Measurements from ENCODE around the gene RGP1. TPM values are rescaled to one million over a fixed set of nuclear protein-coding genes. Genes with fewer than 3 reads are reported as not detected.

The RGP1 gene
- total RNA-seq, 2 experiments from 2014 or later = 13.5 to 27.1 TPM

DNA sequence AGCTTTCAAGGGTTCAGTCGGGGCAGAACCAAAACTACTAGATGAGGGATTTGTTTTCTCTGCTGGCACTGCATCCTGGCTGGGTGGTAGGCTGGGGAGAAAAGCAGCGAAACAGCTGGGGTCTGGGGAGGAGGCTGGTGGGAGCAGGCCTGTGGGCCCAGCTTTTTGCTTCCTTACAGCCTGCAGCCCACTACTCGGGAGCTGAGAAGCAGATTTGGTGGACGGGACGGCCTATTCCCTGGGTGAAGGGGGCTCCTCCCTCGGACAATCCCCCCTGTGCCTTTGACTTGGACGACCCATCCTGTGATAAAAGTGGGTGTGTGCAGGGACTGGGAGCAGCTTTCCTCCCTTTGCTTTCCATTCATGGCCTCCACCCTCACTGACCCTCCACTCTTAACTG lies 51.4 kb downstream of the RGP1 start:
- POLR2A ChIA-PET = no interaction called here
- DNase-seq (ENCODE audit: low spot score) = no peak

DNA sequence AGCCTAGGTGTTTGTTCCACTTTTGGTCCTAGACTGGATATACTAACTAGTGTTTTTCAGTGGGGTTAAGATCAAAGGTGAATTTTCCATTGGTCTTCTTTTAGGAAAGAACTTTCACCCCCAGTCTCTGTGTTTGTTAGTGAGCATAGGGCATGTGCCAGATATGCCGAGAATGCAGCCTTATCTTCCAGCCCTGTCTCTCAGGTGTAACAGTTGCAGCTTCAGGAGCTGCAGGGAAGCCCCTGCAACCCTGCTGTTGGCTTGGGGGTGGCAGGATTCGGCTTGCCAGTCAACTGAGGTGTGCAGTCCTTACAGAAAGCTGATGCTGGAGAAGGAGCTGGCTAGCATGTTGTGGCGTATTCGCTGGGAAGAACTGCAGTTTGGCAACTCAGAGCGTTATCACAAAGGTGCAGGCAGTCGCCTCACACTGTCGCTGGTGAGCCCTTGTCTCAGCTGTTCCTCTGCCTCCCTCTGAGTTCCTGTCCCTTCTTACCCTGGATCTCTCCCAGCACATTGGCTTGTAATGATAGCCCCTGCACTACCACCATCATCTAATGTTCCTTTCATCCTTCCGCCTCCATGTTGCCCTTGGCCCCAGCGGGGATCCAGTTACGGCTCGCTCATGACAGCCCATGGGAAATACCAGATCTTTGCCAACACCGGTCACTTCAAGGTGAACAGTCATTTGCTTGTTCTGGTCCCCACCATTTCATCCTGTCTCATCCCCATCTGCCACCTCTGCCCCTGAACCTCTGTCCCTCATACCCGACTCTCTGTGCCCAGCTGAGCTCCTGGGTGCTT lies 52.4 kb downstream of the RGP1 start:
- intact Hi-C loops (cut with micrococcal nuclease; ENCODE audit: unreplicated experiment) = no loop called here
- DNase-seq (ENCODE audit: low spot score) = no peak
- TF ChIP-seq, protein P1, sequence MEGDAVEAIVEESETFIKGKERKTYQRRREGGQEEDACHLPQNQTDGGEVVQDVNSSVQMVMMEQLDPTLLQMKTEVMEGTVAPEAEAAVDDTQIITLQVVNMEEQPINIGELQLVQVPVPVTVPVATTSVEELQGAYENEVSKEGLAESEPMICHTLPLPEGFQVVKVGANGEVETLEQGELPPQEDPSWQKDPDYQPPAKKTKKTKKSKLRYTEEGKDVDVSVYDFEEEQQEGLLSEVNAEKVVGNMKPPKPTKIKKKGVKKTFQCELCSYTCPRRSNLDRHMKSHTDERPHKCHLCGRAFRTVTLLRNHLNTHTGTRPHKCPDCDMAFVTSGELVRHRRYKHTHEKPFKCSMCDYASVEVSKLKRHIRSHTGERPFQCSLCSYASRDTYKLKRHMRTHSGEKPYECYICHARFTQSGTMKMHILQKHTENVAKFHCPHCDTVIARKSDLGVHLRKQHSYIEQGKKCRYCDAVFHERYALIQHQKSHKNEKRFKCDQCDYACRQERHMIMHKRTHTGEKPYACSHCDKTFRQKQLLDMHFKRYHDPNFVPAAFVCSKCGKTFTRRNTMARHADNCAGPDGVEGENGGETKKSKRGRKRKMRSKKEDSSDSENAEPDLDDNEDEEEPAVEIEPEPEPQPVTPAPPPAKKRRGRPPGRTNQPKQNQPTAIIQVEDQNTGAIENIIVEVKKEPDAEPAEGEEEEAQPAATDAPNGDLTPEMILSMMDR (conservative IDR thresholded peaks at IDR 0.05; ENCODE audit: low read length) = no peak
- no peak for TF ChIP-seq EZH2phosphoT487 (IDR thresholded peaks at IDR 0.05; ENCODE audit: borderline replicate concordance, low read depth, low read length)
- no peak overlapping the region for H3K4me2 ChIP-seq (ENCODE audit: low read length)
- no peaks in the 10 kb centered on the region for H3K9me2 ChIP-seq (ENCODE audit: insufficient read depth, low read length)
- no peak overlapping the region for H3K4me3 ChIP-seq (ENCODE audit: low read depth, low read length, poor library complexity, severe bottlenecking)
- CTCF ChIA-PET (ENCODE audit: unreplicated experiment) = no interaction called here
- no peaks in the 10 kb centered on the region for H3K4me1 ChIP-seq (ENCODE audit: insufficient read depth, low read length, poor library complexity, severe bottlenecking)
- peaks cover 9% of the 10 kb centered on the region; the same call in 1 of the 2 replicates for H3K36me3 ChIP-seq (ENCODE audit: insufficient read depth, low read length)
- BruUV-seq (replicated peaks) = no TSS peak
- POLR2A ChIA-PET = no interaction called here
- no peak overlapping the region for H2AFZ ChIP-seq (ENCODE audit: low read length)
- H3K27ac ChIP-seq (ENCODE audit: low read depth, low read length, poor library complexity, severe bottlenecking) = no peak overlapping the region
- no peaks in the 10 kb centered on the region for H3K9me3 ChIP-seq (ENCODE audit: low read length)
- H3K79me2 ChIP-seq (ENCODE audit: insufficient read depth, low read depth, low read length) = no peaks in the 10 kb centered on the region
- H4K20me1 ChIP-seq (ENCODE audit: insufficient read depth, low read length) = no peaks in the 10 kb centered on the region

More for the DNA sequence above, 51.4 kb downstream of the RGP1 start:
- TF ChIP-seq EZH2phosphoT487 (IDR thresholded peaks at IDR 0.05; ENCODE audit: borderline replicate concordance, low read depth, low read length) = no peak
- TF ChIP-seq, protein P1 (conservative IDR thresholded peaks at IDR 0.05; ENCODE audit: low read length) = no peak
- no peaks in the 10 kb centered on the region for H3K4me1 ChIP-seq (ENCODE audit: insufficient read depth, low read length, poor library complexity, severe bottlenecking)
- H4K20me1 ChIP-seq (ENCODE audit: insufficient read depth, low read length) = no peaks in the 10 kb centered on the region
- H3K27ac ChIP-seq (ENCODE audit: low read depth, low read length, poor library complexity, severe bottlenecking) = no peak overlapping the region
- BruUV-seq (replicated peaks) = no TSS peak
- H3K36me3 ChIP-seq (ENCODE audit: insufficient read depth, low read length) = peaks cover 1% of the 10 kb centered on the region; the same call in 1 of the 2 replicates
- H2AFZ ChIP-seq (ENCODE audit: low read length) = no peak overlapping the region
- H3K9me2 ChIP-seq (ENCODE audit: insufficient read depth, low read length) = no peaks in the 10 kb centered on the region
- no peak overlapping the region for H3K4me3 ChIP-seq (ENCODE audit: low read depth, low read length, poor library complexity, severe bottlenecking)
- intact Hi-C loops (cut with micrococcal nuclease; ENCODE audit: unreplicated experiment) = no loop called here
- H3K4me2 ChIP-seq (ENCODE audit: low read length) = no peak overlapping the region
- CTCF ChIA-PET (ENCODE audit: unreplicated experiment) = no interaction called here
- no peaks in the 10 kb centered on the region for H3K9me3 ChIP-seq (ENCODE audit: low read length)
- no peaks in the 10 kb centered on the region for H3K79me2 ChIP-seq (ENCODE audit: insufficient read depth, low read depth, low read length)

DNA sequence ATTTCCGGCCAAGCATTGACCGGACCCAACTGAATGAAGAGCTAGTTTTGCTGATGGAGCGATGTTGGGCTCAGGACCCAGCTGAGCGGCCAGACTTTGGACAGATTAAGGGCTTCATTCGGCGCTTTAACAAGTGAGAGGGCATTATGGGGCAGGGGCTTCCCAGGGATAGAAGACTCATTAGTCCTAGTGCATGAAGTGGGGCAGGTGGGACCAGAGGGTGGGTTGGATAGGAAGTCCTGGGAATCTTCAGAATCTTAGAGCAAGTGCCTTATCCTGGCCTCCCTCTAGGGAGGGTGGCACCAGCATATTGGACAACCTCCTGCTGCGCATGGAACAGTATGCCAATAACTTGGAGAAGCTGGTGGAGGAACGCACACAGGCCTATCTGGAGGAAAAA lies 57.0 kb downstream of the RGP1 start:
- peaks cover 9% of the 10 kb centered on the region; the same call in 1 of the 2 replicates for H3K36me3 ChIP-seq (ENCODE audit: insufficient read depth, low read length)

More for the DNA sequence above, 57.0 kb downstream of the RGP1 start:
- no peaks in the 10 kb centered on the region for H3K9me2 ChIP-seq (ENCODE audit: insufficient read depth, low read length)
- no peaks in the 10 kb centered on the region for H3K9me3 ChIP-seq (ENCODE audit: low read length)
- H3K4me3 ChIP-seq (ENCODE audit: low read depth, low read length, poor library complexity, severe bottlenecking) = no peak overlapping the region
- DNase-seq (ENCODE audit: low spot score) = no peak
- H3K4me1 ChIP-seq (ENCODE audit: insufficient read depth, low read length, poor library complexity, severe bottlenecking) = no peaks in the 10 kb centered on the region
- intact Hi-C loops (cut with micrococcal nuclease; ENCODE audit: unreplicated experiment) = no loop called here
- no peaks in the 10 kb centered on the region for H4K20me1 ChIP-seq (ENCODE audit: insufficient read depth, low read length)
- no peaks in the 10 kb centered on the region for H3K79me2 ChIP-seq (ENCODE audit: insufficient read depth, low read depth, low read length)
- TF ChIP-seq EZH2phosphoT487 (IDR thresholded peaks at IDR 0.05; ENCODE audit: borderline replicate concordance, low read depth, low read length) = no peak
- TF ChIP-seq, protein P1 (conservative IDR thresholded peaks at IDR 0.05; ENCODE audit: low read length) = no peak
- H3K4me2 ChIP-seq (ENCODE audit: low read length) = no peak overlapping the region
- H2AFZ ChIP-seq (ENCODE audit: low read length) = no peak overlapping the region
- POLR2A ChIA-PET = no interaction called here
- H3K27ac ChIP-seq (ENCODE audit: low read depth, low read length, poor library complexity, severe bottlenecking) = no peak overlapping the region
- CTCF ChIA-PET (ENCODE audit: unreplicated experiment) = no interaction called here
- no TSS peak for BruUV-seq (replicated peaks)
